ENCODE results near the gene ADAMTS20. TPM values are rescaled to one million over a fixed set of nuclear protein-coding genes. Genes with fewer than 3 reads are reported as not detected.

The ADAMTS20 gene
- total RNA-seq, 4 donors from 2014 or later: not detected

DNA sequence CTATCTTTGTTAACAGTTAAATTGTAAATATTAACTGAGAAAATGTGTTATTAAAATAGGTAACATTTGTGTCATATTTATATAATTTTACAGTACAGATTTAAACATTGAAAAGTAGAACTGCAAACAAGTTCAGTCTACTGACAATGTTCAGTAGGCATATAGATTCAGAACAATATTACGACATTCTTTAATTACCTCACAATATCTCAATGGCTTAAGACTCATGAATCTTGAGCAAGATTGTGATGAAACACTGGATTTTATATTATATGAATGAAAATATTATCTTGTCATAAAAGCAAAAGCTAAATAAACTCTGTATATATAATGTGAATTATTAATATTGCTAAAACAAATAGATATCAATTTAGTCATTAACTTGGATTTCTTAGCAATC, 194.9 kb downstream of the ADAMTS20 start:
- Histone ChIP-seq H3K9me3 (no peaks in the 10 kb centered on the region), H3K4me1 (no peaks in the 10 kb centered on the region), H3K27me3 (no peaks in the 10 kb centered on the region), H3K27ac (no peak overlapping the region), H3K36me3 (no peaks in the 10 kb centered on the region), H3K4me3 (no peak overlapping the region)
- 93% methylated on average over 1 of the region's 1 CpG for WGBS, 2 donors
- intact Hi-C loops (cut with DNase I): no loop called here
- no peak for DNase-seq
- no peak for TF ChIP-seq POLR2A (IDR thresholded peaks at IDR 0.05)
- TF ChIP-seq, protein P1, sequence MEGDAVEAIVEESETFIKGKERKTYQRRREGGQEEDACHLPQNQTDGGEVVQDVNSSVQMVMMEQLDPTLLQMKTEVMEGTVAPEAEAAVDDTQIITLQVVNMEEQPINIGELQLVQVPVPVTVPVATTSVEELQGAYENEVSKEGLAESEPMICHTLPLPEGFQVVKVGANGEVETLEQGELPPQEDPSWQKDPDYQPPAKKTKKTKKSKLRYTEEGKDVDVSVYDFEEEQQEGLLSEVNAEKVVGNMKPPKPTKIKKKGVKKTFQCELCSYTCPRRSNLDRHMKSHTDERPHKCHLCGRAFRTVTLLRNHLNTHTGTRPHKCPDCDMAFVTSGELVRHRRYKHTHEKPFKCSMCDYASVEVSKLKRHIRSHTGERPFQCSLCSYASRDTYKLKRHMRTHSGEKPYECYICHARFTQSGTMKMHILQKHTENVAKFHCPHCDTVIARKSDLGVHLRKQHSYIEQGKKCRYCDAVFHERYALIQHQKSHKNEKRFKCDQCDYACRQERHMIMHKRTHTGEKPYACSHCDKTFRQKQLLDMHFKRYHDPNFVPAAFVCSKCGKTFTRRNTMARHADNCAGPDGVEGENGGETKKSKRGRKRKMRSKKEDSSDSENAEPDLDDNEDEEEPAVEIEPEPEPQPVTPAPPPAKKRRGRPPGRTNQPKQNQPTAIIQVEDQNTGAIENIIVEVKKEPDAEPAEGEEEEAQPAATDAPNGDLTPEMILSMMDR (IDR thresholded peaks at IDR 0.05): no peak

DNA sequence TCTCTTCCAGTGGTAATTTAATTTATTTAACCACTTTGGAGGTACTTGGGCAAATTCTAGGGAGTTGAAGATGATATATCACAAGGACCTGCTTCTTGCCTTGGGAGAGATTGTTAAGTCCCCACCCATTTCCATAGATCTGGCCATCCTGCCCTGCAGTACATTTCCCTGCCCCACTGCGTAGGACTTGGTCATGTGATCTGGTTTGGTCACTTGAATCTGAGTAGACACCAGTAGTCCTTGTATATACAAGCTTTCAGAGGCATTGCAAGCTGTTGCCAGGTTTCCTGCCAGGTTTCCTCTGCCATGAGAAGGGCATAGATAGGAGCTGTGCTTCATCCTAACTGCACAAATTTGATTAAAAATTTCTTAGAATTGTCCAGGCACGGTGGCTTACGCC, 200.0 kb downstream of the ADAMTS20 start:
- no peak overlapping the region for H3K27ac ChIP-seq
- 54 to 70% methylated on average over 3 of the region's 3 CpGs for WGBS, 2 donors
- TF ChIP-seq, protein P1 (IDR thresholded peaks at IDR 0.05): no peak
- no peak for TF ChIP-seq POLR2A (IDR thresholded peaks at IDR 0.05)
- no peaks in the 10 kb centered on the region for H3K9me3 ChIP-seq
- H3K4me1 ChIP-seq: no peaks in the 10 kb centered on the region
- H3K27me3 ChIP-seq: no peaks in the 10 kb centered on the region
- no peak for DNase-seq
- intact Hi-C loops (cut with DNase I): no loop called here
- no peaks in the 10 kb centered on the region for H3K36me3 ChIP-seq
- no peak overlapping the region for H3K4me3 ChIP-seq

DNA sequence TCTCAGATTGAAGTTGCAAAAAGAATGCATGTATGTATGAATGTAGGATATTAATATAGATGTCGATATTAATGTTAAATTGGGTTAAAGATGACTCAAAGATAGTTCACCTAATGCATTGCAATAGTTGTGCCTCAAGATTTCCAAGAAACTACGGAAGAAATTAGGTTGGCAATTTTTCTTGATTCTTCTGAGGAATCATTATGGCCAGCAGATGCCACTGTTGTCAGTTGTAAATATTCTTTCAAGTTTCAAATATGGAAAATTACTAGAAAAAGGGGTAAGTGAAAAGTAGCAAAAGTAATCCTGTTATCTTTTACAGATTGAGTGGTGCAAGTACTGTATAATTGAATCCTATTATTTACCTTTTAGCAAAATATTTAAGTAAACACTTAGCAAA, 202.1 kb downstream of the ADAMTS20 start:
- WGBS, 2 donors: 48 to 64% methylated on average over 2 of the region's 2 CpGs
- no peak overlapping the region for H3K27ac ChIP-seq
- TF ChIP-seq, protein P1 (IDR thresholded peaks at IDR 0.05): no peak
- H3K4me1 ChIP-seq: no peaks in the 10 kb centered on the region
- H3K27me3 ChIP-seq: no peaks in the 10 kb centered on the region
- intact Hi-C loops (cut with DNase I): no loop called here
- no peak for DNase-seq
- H3K4me3 ChIP-seq: no peak overlapping the region
- H3K36me3 ChIP-seq: no peaks in the 10 kb centered on the region
- peaks cover 0 to 5% (median 3%) of the 10 kb centered on the region in 3 donors for H3K9me3 ChIP-seq

DNA sequence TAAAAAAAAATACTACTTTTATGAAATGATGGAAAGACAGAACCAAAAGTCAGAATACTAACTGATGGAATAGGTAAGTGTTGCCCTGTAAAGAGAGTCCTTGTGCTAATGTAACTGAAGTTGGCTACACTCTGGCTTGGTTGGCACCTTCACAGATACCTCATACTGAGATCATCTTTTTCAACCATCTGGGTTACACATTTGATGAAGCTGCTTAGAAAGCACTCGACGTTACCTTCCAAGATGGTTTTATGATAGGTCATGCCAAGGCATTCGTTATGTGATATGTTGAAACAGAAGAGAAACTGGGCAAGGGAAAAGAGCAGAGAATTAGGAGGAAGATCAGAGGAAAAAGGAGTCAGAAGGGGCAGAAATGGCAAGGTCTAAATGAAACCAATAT, 203.8 kb downstream of the ADAMTS20 start:
- WGBS, 2 donors: 53 to 59% methylated on average over 3 of the region's 3 CpGs
- H3K9me3 ChIP-seq: peaks cover 0 to 11% (median 7%) of the 10 kb centered on the region in 3 donors
- H3K36me3 ChIP-seq: no peaks in the 10 kb centered on the region
- no peak for DNase-seq
- H3K4me1 ChIP-seq: no peaks in the 10 kb centered on the region
- H3K27me3 ChIP-seq: no peaks in the 10 kb centered on the region
- H3K27ac ChIP-seq: no peak overlapping the region
- no peak overlapping the region for H3K4me3 ChIP-seq
- TF ChIP-seq, protein P1 (IDR thresholded peaks at IDR 0.05): no peak
- TF ChIP-seq POLR2A (IDR thresholded peaks at IDR 0.05): no peak
- intact Hi-C loops (cut with DNase I): no loop called here

DNA sequence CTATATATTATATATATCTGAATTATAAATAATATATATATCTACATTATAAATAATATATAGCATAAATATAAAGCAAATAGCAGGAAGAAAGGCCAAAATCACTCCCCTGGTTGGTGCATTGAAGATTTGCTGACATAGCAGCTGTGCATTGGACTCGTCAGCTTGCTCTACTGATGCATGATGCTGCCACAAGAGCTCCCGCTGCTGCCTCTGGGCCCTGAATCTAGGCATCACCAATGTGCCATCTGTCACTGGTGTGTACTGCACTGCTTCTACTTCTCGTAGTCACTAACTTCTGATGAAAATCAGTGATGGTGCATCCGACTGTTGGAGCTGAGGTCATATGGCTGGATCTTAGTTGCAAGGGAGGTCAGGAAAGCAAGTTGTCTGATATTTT, 205.0 kb downstream of the ADAMTS20 start:
- TF ChIP-seq, protein P1 (IDR thresholded peaks at IDR 0.05): no peak
- TF ChIP-seq POLR2A (IDR thresholded peaks at IDR 0.05): no peak
- Histone ChIP-seq H3K27me3 (no peaks in the 10 kb centered on the region), H3K27ac (no peak overlapping the region), H3K9me3 (peaks cover 0 to 11% (median 7%) of the 10 kb centered on the region in 3 donors), H3K4me1 (no peaks in the 10 kb centered on the region), H3K4me3 (no peak overlapping the region), H3K36me3 (no peaks in the 10 kb centered on the region)
- 85 to 87% methylated on average over 3 to 4 of the region's 4 CpGs for WGBS, 2 donors
- DNase-seq: no peak
- intact Hi-C loops (cut with DNase I): no loop called here

Data from esophagus squamous epithelium (tissue), 5 donors.